ENCODE measurements around the gene CDH12.

GRCh38 chr5:22076586-22076985 lies 776.6 kb downstream of the CDH12 start:
- TF ChIP-seq CTCF (IDR thresholded peaks at IDR 0.05; ENCODE audit: low read length) (no peak), EZH2 (IDR thresholded peaks at IDR 0.05; ENCODE audit: borderline replicate concordance, low read length) (no peak)

All from OCI-LY1 (cell line).